Vagina (tissue), 2 donors: Measurements from ENCODE around the gene SNX11. TPM values are rescaled to one million over a fixed set of nuclear protein-coding genes. Genes with fewer than 3 reads are reported as not detected.
"Not testable (repeated sequence)": the region's sequence is repeated elsewhere in the genome, so short reads cannot be mapped to it uniquely, and the experiment has no call there.

ENCODE experiments used
- DNase-seq, 2 donors: peaks; one replicate each; pipeline ENCODE4 v3.0.0-alpha.2; 2017; ENCODE audit errors: extremely low spot score in 2 of 2
- H3K27ac ChIP-seq: fragments of 200-600 bp; sonication (generic); one replicate; pipeline ENCODE4 v1.5.1; 2019
- H3K27me3 ChIP-seq: fragments of 200-600 bp; sonication (generic); one replicate; pipeline ENCODE4 v1.5.1; 2019
- H3K36me3 ChIP-seq, 2 donors: fragments of 200-600 bp; sonication (generic); one replicate each; pipeline ENCODE4 v1.5.1; 2017 to 2019
- H3K4me1 ChIP-seq: fragments of 200-600 bp; sonication (generic); one replicate; pipeline ENCODE4 v1.5.1; 2019
- H3K4me3 ChIP-seq, 2 donors: fragments of 200-600 bp; sonication (generic); 1 replicate in 1 of 2; 2 replicates in 1 of 2; pipeline ENCODE4 v1.5.1; 2016 to 2019
- H3K9me3 ChIP-seq: fragments of 200-600 bp; sonication (generic); one replicate; pipeline ENCODE4 v1.5.1; 2019
- POLR2A ChIP-seq, 2 donors: fragments of 450-650 bp; IDR thresholded peaks; one replicate each; pipeline ENCODE4 v1.6.1; 2017; ENCODE audit warnings: antibody characterized with exemption in 2 of 2, mild to moderate bottlenecking in 2 of 2, moderate library complexity in 2 of 2
- POLR2AphosphoS5 ChIP-seq, 2 donors: sonication (generic); formaldehyde crosslinking; IDR thresholded peaks; one replicate each; pipeline ENCODE4 v1.9.0; 2017; ENCODE audit warnings: antibody characterized with exemption in 2 of 2, mild to moderate bottlenecking in 2 of 2, low read depth in 1 of 2; ENCODE audit not compliant: insufficient read depth in 1 of 2
- intact Hi-C: fragments of 100-400 bp; cut with DNase I; formaldehyde crosslinking; loops from one replicate; pipeline ENCODE4 v1.15.1; 2023
- total RNA-seq: library from RNA; depleted of rRNA; stranded (reverse); fragments of >200 nt; gene quantifications from one replicate; pipeline ENCODE4 v1.2.3, GENCODE V29; 2016
- TF ChIP-seq, protein P1 (sequence below), 3 experiments: fragments of 450-650 bp in 2 of 3; fragments of 200-600 bp in 1 of 3; sonication (generic) in 1 of 3; IDR thresholded peaks; one replicate each; pipeline ENCODE4 v1.5.1; 2017 to 2019; ENCODE audit warnings: antibody characterized with exemption in 3 of 3, mild to moderate bottlenecking in 2 of 3, moderate library complexity in 2 of 3

SNX11 gene
- total RNA-seq, 1 donor from 2014 or later: 15.0 TPM

GRCh38 chr17:48074322-48075081 is 33.1 kb upstream of the SNX11 start:
- Histone ChIP-seq H3K9me3 (no peaks in the 10 kb centered on the region), H3K4me1 (no peaks in the 10 kb centered on the region), H3K36me3 (peaks cover 0 to 50% of the 10 kb centered on the region in 2 donors), H3K27ac (no peak overlapping the region), H3K4me3 (no peak overlapping the region), H3K27me3 (no peaks in the 10 kb centered on the region)
- intact Hi-C loops: no loop called here
- DNase-seq: no peak
- TF ChIP-seq POLR2AphosphoS5 (IDR thresholded peaks at IDR 0.05; ENCODE audit: insufficient read depth in 1 of 2, low read depth in 1 of 2): peak in 1 of 2 donors; percentile 88
- no peak for TF ChIP-seq POLR2A (IDR thresholded peaks at IDR 0.05)
- TF ChIP-seq, protein P1, sequence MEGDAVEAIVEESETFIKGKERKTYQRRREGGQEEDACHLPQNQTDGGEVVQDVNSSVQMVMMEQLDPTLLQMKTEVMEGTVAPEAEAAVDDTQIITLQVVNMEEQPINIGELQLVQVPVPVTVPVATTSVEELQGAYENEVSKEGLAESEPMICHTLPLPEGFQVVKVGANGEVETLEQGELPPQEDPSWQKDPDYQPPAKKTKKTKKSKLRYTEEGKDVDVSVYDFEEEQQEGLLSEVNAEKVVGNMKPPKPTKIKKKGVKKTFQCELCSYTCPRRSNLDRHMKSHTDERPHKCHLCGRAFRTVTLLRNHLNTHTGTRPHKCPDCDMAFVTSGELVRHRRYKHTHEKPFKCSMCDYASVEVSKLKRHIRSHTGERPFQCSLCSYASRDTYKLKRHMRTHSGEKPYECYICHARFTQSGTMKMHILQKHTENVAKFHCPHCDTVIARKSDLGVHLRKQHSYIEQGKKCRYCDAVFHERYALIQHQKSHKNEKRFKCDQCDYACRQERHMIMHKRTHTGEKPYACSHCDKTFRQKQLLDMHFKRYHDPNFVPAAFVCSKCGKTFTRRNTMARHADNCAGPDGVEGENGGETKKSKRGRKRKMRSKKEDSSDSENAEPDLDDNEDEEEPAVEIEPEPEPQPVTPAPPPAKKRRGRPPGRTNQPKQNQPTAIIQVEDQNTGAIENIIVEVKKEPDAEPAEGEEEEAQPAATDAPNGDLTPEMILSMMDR (IDR thresholded peaks at IDR 0.05): peak; percentile 80 to 87 (median 85)

- intact Hi-C loops, H3K4me1 ChIP-seq, DNase-seq: not testable (repeated sequence)
These were observed 30.4 kb upstream of the SNX11 start for GRCh38 chr17:48077152-48077551.

GRCh38 chr17:48081858-48082257 is 25.7 kb upstream of the SNX11 start:
- DNase-seq: no peak
- TF ChIP-seq, protein P1 (IDR thresholded peaks at IDR 0.05): no peak
- TF ChIP-seq POLR2AphosphoS5 (IDR thresholded peaks at IDR 0.05; ENCODE audit: insufficient read depth in 1 of 2, low read depth in 1 of 2) (no peak), POLR2A (IDR thresholded peaks at IDR 0.05) (no peak)

More at GRCh38 chr17:48077152-48077551, 30.4 kb upstream of the SNX11 start:
- peaks cover 0 to 28% of the 10 kb centered on the region in 2 donors for H3K36me3 ChIP-seq
- H3K9me3 ChIP-seq, H3K4me3 ChIP-seq, H3K27ac ChIP-seq, H3K27me3 ChIP-seq: not testable (repeated sequence)

DNA sequence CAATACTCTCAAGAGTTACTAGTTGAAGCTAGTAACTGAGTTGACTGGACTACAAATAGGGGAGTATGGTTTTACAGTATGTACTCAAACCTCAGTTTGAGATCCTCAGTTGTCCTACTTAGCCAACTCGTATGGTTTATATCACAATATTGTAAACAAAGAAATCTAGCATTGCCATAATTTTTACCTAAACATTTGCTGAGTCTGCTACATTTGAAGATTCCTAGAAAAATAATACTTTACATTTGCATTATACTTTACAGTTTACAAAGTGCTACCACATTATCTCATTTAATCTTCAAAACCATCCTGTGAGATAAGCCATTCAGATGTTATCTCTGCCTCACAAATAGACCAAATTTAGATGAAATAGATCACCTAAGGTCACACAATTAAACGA is 22.6 kb upstream of the SNX11 start:
- Histone ChIP-seq H3K4me3 (no peak overlapping the region), H3K9me3 (no peaks in the 10 kb centered on the region), H3K36me3 (no peaks in the 10 kb centered on the region), H3K27ac (no peak overlapping the region), H3K27me3 (no peaks in the 10 kb centered on the region), H3K4me1 (peaks cover 22% of the 10 kb centered on the region)
- no peak for DNase-seq
- no peak for TF ChIP-seq POLR2A (IDR thresholded peaks at IDR 0.05)
- TF ChIP-seq, protein P1 (IDR thresholded peaks at IDR 0.05): no peak
- intact Hi-C loops: no loop called here

More at GRCh38 chr17:48081858-48082257, 25.7 kb upstream of the SNX11 start:
- H3K4me1 ChIP-seq: peaks cover 22% of the 10 kb centered on the region
- H3K9me3 ChIP-seq: no peaks in the 10 kb centered on the region
- no peaks in the 10 kb centered on the region for H3K36me3 ChIP-seq
- no peak overlapping the region for H3K27ac ChIP-seq
- H3K4me3 ChIP-seq: no peak overlapping the region
- intact Hi-C loops: no loop called here
- H3K27me3 ChIP-seq: no peaks in the 10 kb centered on the region

DNA sequence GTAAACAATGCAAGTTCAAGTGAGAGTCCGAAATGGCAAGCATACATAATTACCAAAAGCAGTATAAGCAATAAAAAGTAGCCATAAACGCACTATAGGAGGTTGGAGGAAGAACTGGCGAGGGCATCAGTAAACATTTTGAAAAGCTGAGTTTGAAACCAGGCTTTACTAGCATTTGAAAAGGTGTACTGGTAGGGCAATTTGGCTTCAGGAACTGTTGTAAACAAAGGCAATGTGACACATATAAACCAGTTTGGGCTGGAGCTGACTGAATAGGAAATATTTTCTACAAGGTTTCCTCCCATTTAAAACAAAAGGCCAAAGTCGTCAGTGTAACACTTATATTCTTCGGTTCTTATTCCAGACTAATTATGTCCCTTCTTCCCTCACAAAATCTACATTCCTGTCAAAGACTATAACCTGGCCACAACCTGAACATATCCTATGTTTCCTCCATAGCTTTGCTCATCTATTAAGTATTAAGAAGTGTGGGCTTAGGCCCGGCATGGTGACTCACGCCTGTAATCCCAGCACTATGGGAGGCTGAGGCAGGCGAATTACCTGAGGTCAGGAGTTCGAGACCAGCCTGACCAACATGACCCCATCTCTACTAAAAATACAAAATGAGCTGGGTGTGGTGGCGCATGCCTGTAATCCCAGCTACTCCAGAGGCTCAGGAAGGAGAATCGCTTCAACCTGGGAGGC is 14.1 kb upstream of the SNX11 start:
- Histone ChIP-seq H3K36me3 (no peaks in the 10 kb centered on the region), H3K4me3 (no peak overlapping the region), H3K4me1 (peaks cover 21% of the 10 kb centered on the region), H3K27ac (peak overlapping the region; percentile 18), H3K9me3 (no peaks in the 10 kb centered on the region), H3K27me3 (no peaks in the 10 kb centered on the region)
- intact Hi-C loops: no loop called here
- peak in 1 of 2 donors; percentile 48 for TF ChIP-seq POLR2AphosphoS5 (IDR thresholded peaks at IDR 0.05; ENCODE audit: insufficient read depth in 1 of 2, low read depth in 1 of 2)
- no peak for TF ChIP-seq POLR2A (IDR thresholded peaks at IDR 0.05)
- no peak for DNase-seq

GRCh38 chr17:48095611-48096010 is 12.0 kb upstream of the SNX11 start:
- DNase-seq: no peak
- no peaks in the 10 kb centered on the region for H3K36me3 ChIP-seq
- intact Hi-C loops: no loop called here
- H3K4me1 ChIP-seq: peaks cover 36% of the 10 kb centered on the region
- TF ChIP-seq POLR2A (IDR thresholded peaks at IDR 0.05): no peak
- TF ChIP-seq, protein P1 (IDR thresholded peaks at IDR 0.05): no peak
- TF ChIP-seq POLR2AphosphoS5 (IDR thresholded peaks at IDR 0.05; ENCODE audit: insufficient read depth in 1 of 2, low read depth in 1 of 2): no peak
- H3K4me3 ChIP-seq: no peak overlapping the region
- no peak overlapping the region for H3K27ac ChIP-seq
- H3K9me3 ChIP-seq: no peaks in the 10 kb centered on the region
- H3K27me3 ChIP-seq: no peaks in the 10 kb centered on the region
